HTR-8/SVneo (cell line): Measurements from ENCODE around the gene CHST8.

Experiments used
- DNase-seq: peaks from one replicate; pipeline ENCODE4 v3.0.0; 2011; ENCODE audit warnings: low spot score, mixed read lengths; ENCODE audit not compliant: insufficient read length
- FAIRE-seq: peaks from 2 replicates; lab custom pipeline; 2011; peaks lifted over from hg19 to GRCh38; lab: Jason Lieb, UNC

Gene CHST8

DNA sequence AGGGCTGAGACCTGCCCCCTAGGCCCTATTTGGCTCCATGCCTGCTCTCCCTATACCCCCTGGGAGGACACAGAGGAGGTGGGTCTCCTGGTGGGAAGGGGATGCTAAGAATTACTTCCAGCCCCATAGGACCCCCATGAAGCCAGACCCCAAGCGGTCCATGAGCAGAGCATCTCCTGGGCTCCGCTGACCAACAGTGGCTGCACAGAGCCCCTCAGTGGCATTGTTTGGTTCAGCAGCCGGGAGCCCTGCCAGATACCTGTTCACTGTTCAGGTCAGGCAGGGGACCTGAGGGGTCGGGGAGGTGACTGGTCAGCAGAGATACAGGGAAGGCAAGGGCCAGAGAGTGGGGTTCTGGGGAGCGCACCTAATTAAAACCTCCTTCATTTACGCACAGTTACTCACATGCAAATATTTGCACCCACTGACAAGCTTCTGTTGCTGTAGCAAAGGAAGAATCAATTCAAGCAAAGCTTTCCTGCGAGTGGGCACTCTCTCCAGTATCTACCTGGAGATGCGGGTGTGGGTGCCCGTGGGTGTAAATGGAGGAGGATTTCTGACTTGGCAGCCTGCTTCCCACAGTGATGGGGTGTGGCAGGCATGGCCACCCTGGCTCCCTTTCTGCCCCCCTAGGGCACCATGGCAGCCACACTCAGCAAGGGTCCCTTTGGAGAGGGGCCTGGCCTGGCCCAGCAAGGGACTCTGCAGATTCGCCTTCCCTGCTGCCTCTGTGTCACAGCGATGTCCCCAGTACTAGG is 83.5 kb downstream of the CHST8 start:
- FAIRE-seq (no peak), DNase-seq (no peak)

DNA sequence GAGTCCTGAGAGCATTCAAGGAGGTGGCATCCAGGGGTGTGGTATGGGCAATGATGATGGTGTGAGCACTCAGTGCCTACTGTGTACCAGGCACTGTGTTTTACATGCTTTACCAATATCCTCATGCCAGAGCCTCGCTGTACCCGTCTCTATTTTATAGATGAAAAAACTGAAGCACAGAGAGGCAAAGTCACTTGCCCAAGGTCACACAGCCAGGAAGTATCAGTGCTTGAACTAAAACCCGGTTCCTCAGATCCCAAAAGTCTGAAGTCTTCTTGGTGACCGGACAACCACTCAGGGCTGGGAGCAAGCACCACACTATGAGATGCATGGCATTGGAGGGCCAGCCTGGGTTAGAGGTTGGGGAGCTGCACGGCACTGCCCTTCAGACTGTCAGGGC is 84.1 kb downstream of the CHST8 start:
- no peak for DNase-seq
- FAIRE-seq, result no peak

DNA sequence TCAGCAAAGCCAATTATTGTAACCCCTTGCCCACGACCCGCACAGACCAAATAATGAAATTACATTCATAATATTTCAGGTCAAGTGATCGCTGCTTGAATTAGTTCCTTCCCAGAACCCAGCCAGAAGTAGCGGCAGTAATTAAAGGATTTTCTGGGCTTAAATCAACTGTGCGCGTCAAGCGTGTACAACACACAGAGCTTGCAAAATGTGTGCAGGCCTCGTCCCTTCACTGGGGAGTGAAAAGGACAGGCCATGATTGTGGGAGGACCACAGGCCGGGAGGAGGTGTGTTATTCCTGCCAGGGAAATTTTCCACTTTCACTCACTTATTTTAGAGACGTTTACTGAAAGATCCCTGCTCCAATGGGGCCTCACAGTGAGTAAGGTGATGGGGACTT is 84.9 kb downstream of the CHST8 start:
- FAIRE-seq, result no peak
- DNase-seq, result no peak

DNA sequence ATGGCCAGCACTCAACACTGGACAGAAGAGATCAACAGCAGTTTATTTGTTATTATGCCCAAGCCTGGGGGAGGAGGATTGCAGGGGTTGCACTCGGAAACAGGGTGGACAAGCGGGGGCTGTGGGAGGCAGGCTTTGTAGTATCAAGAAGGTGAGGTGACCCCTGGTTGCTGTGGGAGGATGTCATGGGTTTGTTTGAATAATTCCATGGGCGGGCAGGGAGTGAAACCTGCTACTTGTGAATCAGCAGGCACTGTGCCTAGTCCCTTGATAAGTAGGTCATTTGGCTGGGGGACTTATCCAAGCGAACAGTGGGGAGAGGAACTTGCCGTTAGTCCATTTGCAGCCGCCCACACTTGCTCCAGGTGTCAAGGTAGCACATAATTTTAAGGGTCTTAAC is 90.5 kb downstream of the CHST8 start:
- FAIRE-seq, result no peak
- no peak for DNase-seq

DNA sequence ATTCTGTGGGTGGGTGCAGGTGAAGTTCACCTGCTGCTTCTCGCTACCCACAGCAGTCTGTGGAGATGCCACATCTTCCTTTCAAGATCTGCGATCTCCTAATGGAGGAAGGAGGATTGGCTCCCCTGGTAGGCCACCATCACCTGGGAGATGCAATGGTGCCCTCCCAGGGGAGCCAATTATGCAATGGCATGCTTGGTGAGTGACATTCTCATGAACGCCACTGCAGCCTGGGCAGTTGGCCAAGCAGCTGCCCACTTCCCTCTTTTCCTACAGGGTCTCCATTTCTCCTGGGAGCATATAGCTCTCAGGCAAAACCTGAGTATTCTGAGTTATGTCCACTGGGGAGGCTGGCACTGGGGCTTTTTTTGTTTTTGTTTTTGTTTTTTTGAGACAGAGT is 91.4 kb downstream of the CHST8 start:
- DNase-seq (no peak), FAIRE-seq (no peak)

DNA sequence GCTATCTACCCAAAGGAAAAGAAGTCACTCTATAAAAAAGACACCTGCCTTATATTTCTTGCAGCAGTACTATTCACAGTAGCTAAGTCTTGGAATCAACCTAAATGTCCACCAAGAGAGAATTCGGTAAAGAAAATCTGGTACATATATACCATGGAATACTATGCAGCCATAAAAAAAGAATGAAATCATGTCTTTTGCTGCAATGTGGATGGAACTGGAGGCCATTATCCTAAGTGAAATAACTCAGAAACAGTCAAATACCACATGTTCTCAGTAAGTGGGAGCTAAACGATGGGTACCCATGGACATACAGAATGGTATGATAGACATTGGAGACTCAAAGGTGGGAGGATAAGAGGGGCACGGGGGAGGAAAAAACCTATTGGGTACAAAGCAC is 92.4 kb downstream of the CHST8 start:
- no peak for FAIRE-seq
- DNase-seq, result no peak

DNA sequence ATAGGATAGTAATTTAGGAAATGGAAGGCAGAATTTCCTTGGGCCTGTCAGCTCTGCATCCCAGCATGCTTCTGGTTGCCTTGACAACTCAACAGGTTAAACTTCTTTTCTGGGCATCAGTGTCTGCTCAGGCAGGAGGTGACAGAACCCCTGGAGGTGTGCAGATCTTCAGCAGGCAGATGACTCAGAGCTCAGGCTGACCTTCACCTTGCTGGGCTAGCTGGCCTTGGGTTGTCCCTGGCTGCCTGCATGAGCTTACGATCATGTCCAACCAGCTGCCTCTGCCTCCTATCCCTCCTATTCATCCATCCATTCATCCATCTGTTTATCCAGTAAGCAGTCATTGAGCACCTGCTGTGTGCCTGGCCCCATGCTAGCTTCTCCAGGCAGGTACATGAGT is 93.7 kb downstream of the CHST8 start:
- no peak for DNase-seq
- no peak for FAIRE-seq

DNA sequence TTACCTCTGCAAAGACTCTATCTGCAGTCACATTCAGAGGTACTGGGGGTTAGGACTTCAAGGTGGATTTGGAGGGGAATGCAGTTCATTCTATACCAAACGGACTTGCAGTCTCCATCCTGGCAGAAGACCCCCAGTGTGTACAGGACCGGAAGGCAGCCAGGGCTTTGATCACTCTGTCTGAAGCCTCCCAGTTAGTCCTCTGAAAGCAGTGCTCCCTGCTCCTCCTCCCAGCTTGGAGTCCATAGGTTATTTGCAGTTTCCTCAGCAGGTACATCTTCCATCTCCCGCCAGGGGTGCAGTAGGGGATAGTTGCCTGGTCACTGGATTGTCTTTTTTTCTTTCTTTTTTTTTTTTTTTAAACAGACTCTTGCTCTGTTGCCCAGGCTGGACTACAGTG is 96.1 kb downstream of the CHST8 start:
- DNase-seq, result no peak
- no peak for FAIRE-seq

DNA sequence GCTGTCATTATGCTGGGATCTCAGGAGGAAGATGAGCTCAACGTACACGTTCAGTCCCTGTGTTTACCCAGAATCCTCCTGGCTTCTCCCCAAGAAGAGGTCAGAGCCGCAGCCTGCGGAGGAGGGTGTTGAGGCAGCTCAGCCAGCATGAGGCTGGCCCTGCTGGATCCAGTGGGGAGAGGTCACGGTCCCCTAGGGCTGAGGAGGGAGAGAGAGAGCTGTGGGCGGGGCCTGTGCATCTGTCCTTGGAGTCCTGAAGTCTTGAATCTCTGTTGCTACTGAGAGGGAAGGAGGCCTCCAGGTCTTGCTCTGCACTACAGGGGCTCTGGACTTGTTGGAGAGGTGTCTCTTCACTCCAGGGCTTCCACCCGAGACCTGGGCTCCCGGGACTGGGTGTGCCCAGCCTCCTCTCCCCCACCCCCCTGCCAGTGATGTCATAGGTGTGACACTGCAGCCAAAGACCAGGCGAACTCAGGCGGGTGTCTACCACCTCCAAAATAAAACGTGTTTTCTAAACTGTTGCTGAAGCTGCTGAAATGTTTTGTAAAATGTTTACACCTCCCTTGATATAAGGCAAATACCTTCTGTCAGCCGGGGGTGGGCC is 97.0 kb downstream of the CHST8 start:
- no peak for FAIRE-seq
- DNase-seq, result no peak

DNA sequence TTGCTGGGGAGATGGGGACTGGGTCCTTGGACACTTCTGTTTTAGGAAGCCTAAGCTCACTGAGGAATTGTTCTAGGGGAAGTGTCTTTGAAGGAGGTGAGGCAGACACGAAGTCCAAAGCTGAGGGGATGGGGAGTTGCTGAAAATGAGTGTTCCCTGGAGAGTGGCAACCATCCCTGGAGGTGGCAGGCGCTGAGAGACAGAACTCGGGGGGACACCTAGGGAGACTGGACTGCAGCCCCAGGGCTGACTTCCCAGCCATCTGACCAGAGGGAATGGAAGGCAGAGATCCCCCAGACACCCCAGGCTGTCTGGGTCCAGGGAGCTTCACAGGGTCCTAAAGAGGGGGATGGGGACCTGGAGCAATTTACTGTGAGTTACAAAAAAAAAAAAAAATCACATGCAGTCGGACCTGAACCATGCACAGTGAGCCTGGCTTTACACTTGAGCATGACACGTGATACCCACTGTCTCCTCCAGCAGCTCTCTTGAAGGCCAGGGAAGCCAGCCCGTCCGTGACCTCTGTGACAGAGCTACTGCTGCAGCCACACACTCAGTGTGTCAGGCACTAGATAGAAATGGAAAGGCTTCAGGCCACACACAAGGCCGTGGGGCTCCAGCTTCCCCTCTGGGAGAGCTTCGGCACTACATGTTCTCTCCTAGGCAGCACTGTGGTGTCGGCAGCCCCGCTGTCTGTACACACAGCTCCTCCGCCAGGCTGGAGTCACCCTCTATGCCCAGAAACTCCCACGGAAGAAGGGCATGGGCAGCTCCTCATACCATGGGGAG is 97.8 kb downstream of the CHST8 start:
- DNase-seq, result no peak
- FAIRE-seq, result no peak

DNA sequence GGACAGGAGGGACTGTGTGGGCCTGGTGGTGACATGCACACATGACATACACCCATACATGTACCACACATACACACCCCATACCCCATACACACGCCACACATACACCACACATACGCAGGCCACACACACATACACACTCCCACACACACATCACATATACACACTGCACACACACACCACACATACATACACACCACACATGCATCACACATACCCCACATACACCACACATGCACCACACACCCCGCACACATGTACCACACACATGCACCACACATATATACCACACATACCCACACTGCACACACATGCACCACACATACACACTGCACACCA is 98.4 kb downstream of the CHST8 start:
- FAIRE-seq, result peak; percentile 85
- DNase-seq, result no peak

DNA sequence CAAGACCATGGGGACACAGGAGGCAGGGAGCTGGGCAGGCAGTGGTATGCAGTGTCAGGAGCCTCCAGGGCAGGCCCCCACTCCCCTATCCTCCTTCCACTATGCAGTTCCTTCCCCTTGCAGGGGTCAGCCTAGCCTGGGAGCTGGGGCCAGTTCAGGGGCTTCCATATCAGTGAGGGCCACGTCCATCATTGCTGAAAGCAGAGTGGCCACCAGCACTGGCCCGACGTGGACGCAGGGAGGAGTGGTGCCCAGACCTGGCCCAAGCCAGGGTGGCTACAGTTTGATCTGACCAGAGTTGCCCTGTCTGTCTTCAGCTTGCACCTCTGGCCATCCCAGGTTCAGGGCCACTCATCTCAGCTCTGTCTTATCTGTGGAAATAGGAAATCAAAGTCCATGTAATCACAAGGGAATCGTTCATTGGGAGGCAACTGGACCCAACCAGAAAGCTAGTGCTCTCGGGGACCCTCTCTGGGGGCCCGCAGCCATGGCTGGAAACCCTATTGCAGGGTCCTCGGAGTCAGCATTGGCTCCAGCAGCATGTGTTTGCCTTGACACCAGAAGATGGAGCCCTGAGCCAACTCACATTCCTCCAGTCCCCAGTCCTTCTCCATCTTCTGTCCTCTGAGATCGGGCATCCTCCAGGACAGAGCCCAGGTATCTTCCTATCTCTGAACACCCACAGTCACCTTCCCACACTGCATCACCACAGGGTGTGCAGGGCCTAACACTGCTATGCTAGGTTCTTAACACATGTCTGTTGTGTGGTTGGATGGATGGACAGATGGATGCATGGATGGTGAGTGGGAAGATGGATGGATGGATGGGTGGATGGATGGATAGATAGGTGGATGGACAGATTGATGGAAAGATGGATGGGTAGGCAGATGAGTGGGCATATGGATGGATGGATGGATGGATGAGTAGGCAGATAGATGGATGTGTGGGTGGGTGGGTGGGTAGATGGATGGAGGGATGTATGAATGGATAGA is 99.2 kb downstream of the CHST8 start:
- FAIRE-seq (no peak), DNase-seq (no peak)

DNA sequence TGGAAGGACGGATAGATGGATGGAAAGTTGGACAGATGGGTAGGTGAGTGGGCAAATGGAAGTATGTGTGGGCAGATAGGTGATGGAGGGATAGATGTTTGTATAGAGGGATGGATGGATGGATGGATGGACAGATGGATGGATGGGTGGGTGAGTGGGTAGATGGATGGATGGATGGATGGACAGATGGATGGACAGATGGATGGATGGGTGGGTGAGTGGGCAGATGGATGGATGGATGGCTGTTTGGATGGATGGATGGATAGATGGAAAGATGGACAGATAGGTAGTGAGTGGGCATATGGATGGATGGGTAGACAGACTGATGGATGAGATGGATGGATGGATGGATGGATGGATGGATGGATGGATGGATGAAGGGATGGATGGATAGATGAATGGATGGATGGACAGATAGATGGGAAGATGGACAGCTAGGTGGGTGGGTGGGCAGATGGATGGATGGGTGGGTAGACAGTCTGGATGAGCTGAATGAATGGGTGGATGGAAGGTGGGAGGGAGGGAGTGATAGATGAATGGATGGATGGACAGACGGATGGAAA is 100.1 kb downstream of the CHST8 start:
- DNase-seq, result no peak
- no peak for FAIRE-seq

DNA sequence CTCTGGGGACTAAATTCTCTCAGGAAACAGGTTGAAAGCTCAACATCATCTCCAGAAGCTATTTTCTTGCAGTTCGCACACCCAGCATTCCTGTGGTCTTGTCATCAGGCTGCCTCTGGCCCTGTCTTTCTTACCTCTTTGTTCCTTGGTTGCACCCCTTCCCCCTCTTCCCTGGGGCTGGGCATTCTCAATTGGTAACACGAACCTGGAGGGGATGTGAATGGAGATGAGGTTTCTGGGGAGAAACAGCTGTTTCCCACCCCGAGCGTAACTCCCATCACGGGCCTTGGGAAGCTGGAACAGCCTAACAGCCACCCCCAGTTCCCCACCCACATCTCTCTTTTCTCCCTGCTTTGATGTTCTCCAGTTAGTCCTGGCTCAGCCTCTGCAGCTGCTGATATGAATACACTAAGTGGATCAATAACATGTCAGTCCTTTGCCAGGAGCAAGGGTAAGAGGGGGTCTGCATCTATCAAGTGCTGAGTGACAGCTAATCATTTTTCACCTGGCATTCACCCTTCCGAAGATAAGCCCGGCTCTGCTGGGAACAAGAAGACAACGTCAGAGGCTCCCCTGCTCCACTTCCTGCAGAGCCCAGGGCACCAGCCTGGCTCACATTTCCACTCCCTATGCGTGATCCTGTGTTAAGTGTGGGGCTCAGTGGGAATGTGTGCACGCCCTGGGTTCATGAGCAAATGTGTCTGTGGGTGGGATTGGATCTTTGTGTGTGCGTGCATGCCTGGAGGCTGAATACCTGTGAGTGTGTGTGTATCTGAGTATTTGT is 100.9 kb downstream of the CHST8 start:
- FAIRE-seq (no peak), DNase-seq (no peak)

DNA sequence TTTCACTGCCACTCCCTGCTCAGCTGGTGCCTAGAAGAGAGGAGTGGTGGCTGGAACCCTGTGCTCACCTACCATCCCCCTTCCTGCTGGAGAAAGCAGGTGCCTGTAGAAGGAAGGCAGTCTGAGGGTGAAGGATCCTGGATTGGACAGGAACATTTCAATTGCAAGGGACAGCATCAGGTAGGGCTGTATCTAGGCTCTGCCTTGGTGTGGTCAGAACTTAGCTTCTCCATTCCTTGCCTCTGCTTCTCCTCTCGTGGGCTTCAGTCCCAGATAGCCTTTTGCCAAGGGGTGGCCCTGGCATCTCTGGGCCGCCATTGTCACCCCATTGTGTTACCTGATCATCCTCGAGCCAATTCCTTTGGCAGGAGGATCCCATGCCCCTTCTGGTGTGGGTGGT is 101.8 kb downstream of the CHST8 start:
- no peak for DNase-seq
- FAIRE-seq, result no peak

DNA sequence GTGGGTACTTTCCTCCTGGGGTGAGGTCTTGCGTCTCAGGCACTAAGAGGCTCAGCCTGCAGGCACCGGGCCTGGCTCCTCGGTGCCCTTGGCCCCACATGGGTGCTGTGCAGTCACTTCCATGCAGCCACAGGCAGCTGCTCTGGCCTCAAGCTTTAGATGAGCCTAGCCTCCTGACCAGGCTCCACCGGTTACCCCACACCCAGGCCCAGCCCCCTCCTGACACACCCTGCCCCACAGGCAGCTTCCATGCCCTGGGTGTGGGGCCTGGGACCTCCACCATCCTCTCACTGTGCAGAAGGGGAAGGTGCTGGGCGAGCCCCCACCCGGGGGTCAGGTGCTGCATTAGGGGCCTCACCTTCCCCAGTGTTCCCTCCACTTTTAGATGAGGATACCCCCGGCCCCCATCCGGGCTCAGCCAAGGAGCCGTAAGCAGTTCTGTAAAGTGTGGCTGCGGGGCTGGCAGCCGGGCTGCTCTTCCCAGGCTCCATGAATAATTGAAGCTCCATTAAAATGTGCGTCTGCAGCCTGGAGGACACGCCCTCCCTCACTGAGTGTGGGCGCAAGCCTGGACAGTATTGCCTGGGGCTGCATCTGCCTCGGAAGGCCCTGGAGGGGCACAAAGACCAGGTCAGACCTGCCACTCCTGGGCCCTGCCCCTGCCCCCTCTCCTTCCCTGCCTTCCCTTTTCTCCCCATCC is 102.4 kb downstream of the CHST8 start:
- no peak for FAIRE-seq
- no peak for DNase-seq

DNA sequence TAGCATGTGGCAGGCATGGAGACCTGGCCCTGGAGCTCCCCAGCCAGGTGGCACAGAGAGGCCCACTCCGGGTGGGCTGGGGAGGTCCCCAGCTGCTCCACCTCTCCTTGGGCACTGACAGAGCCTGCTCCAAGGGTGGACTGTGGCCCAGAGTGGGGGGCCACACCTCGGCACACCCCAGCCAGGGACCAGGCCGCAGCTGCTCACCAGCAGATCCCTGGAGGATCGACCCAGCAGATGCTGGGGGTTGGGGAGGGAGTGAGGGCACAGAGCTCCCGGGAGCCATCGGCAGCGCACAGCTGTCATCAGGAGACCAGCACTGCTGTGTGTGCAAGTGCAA is 102.9 kb downstream of the CHST8 start:
- DNase-seq (no peak), FAIRE-seq (no peak)

DNA sequence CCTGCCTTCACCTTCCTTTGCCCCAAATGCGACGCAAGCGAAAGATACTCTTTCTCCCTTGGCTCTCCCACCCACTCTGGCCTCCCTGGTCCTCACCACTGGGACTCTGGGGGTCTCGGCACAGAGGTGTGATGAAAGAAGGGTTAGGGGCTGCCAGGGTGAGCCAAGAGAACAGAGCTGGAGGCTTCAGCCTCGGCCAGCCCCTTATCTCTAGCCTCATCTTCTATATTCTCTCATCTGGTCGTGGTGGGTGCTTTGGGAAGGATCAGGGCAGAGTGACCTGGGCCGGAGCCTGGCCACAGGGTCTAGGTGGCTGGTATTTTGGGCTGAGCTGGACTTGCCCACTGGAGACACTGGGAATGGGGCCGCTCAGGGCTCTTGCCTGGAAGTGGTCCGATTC is 103.8 kb downstream of the CHST8 start:
- FAIRE-seq (no peak), DNase-seq (no peak)

DNA sequence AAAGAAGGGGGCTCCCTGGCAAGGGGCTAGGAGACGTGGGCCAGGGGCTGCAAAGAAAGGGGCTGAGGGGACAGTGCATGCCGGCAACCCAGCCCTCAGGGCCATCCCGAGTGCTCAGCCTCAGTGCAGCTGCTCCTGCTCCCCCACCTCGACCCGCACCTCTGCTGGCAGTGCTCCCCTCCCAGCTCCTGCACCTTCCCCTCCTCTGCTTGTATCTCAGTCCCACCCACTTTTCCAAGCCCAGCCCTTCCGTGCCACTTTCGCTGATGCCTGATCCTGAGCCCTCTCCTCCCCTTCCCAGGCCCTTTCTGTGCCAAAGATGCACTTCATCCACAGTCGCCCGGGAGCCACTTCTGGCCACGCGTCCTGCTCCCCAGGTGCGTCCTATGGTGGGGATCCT is 105.0 kb downstream of the CHST8 start:
- DNase-seq, result no peak
- no peak for FAIRE-seq
